ENCODE data around the gene MRM2. TPM values are rescaled to one million over a fixed set of nuclear protein-coding genes. Genes with fewer than 3 reads are reported as not detected.

The MRM2 gene
- total RNA-seq, 1 donor from 2014 or later, result 15.9 TPM

DNA sequence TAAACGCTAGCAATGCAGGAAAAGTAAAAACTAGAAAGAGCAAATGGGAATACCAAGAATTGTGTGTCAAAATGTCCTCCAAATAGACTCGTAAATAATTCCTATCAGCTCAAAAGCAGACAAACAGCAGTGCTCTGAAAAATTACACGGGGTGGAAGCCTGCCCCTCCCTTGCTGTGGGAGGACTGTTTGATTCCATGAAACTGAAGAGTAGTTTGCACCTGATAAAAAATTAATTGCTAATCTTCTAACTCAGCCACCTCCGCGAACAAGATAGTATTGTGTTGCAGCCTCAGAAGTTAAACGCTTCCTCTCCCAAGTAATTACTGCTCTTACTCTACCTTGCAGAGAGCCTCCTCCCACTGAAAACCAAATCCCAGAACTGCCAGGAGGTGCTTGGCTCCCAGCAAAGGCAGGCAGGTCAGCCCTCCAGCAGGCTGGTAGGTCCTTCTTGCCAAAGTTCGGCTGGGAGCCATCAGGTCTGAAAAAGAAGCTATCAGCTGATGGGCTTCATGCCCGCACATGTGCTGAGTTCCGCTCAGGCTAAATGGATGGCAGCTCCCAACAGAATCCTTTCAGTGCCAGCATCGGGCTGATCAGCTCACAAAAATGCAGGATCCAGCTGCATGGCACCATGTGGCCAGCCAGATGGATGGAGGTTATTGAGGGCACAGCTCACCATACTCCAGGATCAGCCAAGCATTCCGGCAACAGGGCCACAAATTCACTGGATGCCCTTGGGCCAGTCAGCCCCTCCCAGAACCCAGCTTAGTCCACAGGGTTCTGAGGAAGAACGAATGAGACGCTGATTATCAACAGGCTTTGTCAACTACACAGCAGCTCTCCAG lies 46.4 kb downstream of the MRM2 start:
- DNase-seq (ENCODE audit: low spot score in 2 of 2), result peak in 1 of 2 donors; percentile 53
- FAIRE-seq, result no peak

DNA sequence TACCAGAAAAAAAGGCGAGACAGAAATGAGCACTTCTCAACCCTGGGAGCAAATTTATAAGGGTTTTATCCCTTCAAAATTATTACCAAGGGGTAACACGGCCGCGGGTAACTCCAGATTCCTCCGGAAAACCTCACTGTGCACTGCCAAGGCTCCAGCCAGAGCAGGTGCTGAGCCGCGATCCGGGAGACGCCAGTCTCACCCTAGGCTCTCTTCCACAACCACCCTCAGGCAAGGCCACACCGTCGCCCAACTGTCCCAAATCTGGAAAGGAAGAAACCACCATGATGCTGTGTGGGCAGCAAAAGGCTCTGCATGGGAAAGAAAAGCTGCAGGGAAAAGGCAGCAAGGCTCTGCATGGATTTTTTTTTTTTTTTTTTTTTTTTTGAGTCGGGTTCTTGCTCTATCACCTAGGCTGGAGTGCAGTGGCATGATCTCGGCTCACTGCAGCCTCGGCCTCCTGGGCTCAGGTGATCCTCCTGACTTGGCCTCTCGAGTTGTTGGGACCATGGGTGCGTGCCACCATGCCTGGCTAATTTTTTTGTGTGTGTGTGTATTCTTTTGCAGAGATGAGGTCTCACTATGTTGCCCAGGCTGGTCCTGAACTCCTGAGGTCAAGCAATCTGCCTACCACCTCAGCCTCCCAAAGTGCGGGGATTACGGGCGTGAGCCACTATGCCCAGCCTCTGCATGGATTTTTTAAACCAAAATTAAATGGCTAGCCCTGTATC lies 48.3 kb downstream of the MRM2 start:
- FAIRE-seq (no peak), DNase-seq (ENCODE audit: low spot score in 2 of 2) (no peak)

DNA sequence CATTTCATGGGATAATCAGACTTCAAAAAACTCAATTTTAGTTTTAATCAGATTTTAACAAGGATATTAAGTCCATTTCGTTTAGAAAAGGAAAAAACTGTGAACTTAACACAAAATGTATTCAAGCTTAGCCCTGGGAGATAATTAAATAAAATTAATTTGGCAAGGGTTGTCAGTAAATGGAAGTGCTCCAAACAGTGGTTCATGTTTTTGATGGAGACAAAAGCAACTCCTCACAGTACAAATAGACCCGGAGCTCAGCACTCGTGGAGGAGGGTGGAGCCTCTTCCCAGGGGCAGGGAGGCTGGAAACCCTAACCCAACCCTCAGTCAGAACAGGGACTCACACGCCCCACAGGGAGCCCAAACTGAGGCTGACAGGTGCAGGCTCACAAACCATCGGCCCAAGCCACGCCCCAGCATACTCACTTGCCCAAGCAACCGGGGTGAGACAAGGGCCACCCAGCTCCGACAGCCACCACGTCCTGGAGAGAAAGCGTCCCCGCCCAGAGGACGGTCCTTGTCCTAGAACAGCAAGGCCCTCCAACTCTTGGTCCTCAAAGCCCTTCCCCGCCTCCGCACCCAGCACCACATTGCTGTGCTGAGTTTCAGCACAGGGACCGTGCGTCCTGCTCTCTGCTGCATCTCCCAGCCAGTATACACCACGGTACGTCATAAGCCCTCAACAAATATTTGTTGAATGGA lies 49.0 kb downstream of the MRM2 start:
- FAIRE-seq, result no peak
- DNase-seq (ENCODE audit: low spot score in 2 of 2), result no peak

DNA sequence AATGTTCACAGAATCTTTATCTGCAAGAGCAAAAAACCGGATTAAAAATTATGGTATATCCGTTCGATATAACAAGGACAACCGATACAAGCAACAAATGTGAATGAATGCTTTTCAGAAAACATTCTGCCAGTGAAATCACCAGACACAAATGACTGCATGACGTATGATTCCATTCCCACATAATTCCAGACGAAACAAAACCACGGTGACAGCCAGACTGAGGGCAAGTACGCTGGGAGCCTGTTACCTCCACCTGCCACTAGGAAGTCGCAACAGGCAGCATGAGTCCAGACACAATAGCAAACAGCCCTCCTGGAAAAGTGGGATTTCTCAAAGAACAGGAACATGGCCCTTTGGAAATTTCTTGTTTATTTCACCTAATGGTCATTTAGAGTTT lies 51.0 kb downstream of the MRM2 start:
- no peak for DNase-seq (ENCODE audit: low spot score in 2 of 2)
- no peak for FAIRE-seq

GRCh38 chr7:2190531-2190930 lies 51.5 kb downstream of the MRM2 start:
- FAIRE-seq, result no peak
- DNase-seq (ENCODE audit: low spot score in 2 of 2), result no peak

- FAIRE-seq (no peak), DNase-seq (ENCODE audit: low spot score in 2 of 2) (no peak)
These were observed 55.8 kb downstream of the MRM2 start for GRCh38 chr7:2186166-2186565.

DNA sequence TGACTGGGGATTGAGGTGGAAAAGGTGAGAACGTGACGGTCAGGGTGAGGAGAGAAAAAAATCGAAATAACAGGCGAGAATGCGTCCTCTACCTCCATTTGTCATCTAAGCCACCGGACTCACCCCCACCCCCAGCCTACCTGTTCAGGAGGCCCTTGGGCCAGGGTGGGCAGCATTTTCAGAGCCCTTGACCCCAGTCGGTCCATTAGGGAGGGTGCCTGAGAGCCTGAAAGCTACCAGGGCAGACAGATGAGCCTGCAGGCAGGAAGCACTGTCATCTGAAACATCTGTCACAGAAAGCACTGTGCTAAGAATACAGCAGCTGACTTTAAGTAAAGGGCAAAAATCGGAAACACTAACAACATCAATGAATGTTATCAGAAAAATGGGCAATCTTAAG lies 56.3 kb downstream of the MRM2 start:
- no peak for FAIRE-seq

More for the DNA sequence above, 56.3 kb downstream of the MRM2 start:
- no peak for DNase-seq (ENCODE audit: low spot score in 2 of 2)

Other genes starting within 250 kb of the MRM2 start
- gene MAD1L1, start 9.3 kb downstream of the MRM2 start, total RNA-seq, result 37.1 TPM
- 15.5 TPM for gene NUDT1, start within 50 bp of the MRM2 start, total RNA-seq
- 3.3 TPM for gene SNX8, start 72.2 kb upstream of the MRM2 start, total RNA-seq
- 62.8 TPM for gene EIF3B, start 112.6 kb upstream of the MRM2 start, total RNA-seq
- gene CHST12, start 161.4 kb upstream of the MRM2 start, total RNA-seq, result 2.0 TPM
- not detected for gene GRIFIN, start 234.2 kb upstream of the MRM2 start, total RNA-seq

Measured in frontal cortex (tissue), 4 donors.